ENCODE measurements around the gene RALB. TPM values are rescaled to one million over a fixed set of nuclear protein-coding genes. Genes with fewer than 3 reads are reported as not detected.
A peak's percentile ranks its signal among the peaks of the same experiment; 100 is the strongest.

Gene RALB
- total RNA-seq, 1 donor from 2014 or later: 65.9 TPM

GRCh38 chr2:120219291-120219690 lies 33.4 kb upstream of the RALB start:
- DNase-seq (no peak), ATAC-seq (no peak)
- H3K27ac ChIP-seq: no peak overlapping the region
- no peaks in the 10 kb centered on the region for H3K27me3 ChIP-seq
- intact Hi-C loops (cut with DNase I): no loop called here
- no peaks in the 10 kb centered on the region for H3K36me3 ChIP-seq
- no peak overlapping the region for H3K4me3 ChIP-seq
- no peak for TF ChIP-seq CTCF (IDR thresholded peaks at IDR 0.05)
- peaks cover 30% of the 10 kb centered on the region for H3K4me1 ChIP-seq
- H3K9me3 ChIP-seq: no peaks in the 10 kb centered on the region

GRCh38 chr2:120219766-120220165 lies 32.9 kb upstream of the RALB start:
- Histone ChIP-seq H3K27ac (no peak overlapping the region), H3K27me3 (no peaks in the 10 kb centered on the region), H3K36me3 (no peaks in the 10 kb centered on the region), H3K4me3 (no peak overlapping the region), H3K4me1 (peaks cover 32% of the 10 kb centered on the region), H3K9me3 (no peaks in the 10 kb centered on the region)
- ATAC-seq: no peak
- intact Hi-C loops (cut with DNase I): loop anchor here (10.0 kb wide), 1 partner anchor 95 kb away; no protein-coding TSS in a partner anchor
- no peak for TF ChIP-seq CTCF (IDR thresholded peaks at IDR 0.05)
- no peak for DNase-seq

GRCh38 chr2:120220756-120221155 lies 31.9 kb upstream of the RALB start:
- H3K27me3 ChIP-seq: no peaks in the 10 kb centered on the region
- no peaks in the 10 kb centered on the region for H3K36me3 ChIP-seq
- no peaks in the 10 kb centered on the region for H3K9me3 ChIP-seq
- DNase-seq: no peak
- intact Hi-C loops (cut with DNase I): loop anchor here (10.0 kb wide), 1 partner anchor 94 kb away; no protein-coding TSS in a partner anchor
- no peak for ATAC-seq
- TF ChIP-seq CTCF (IDR thresholded peaks at IDR 0.05): no peak
- H3K4me1 ChIP-seq: peaks cover 32% of the 10 kb centered on the region
- H3K4me3 ChIP-seq: no peak overlapping the region
- no peak overlapping the region for H3K27ac ChIP-seq

GRCh38 chr2:120221616-120222015 lies 31.0 kb upstream of the RALB start:
- Histone ChIP-seq H3K27me3 (no peaks in the 10 kb centered on the region), H3K4me3 (no peak overlapping the region), H3K36me3 (no peaks in the 10 kb centered on the region), H3K9me3 (no peaks in the 10 kb centered on the region), H3K27ac (no peak overlapping the region), H3K4me1 (peaks cover 32% of the 10 kb centered on the region)
- DNase-seq (no peak), ATAC-seq (no peak)
- intact Hi-C loops (cut with DNase I): loop anchor here (10.0 kb wide), 1 partner anchor 93 kb away; no protein-coding TSS in a partner anchor
- no peak for TF ChIP-seq CTCF (IDR thresholded peaks at IDR 0.05)

- Histone ChIP-seq H3K27me3 (no peaks in the 10 kb centered on the region), H3K4me1 (peaks cover 32% of the 10 kb centered on the region), H3K9me3 (no peaks in the 10 kb centered on the region), H3K4me3 (peak overlapping the region; percentile 77), H3K36me3 (no peaks in the 10 kb centered on the region), H3K27ac (peak overlapping the region; percentile 98)
- ATAC-seq: no peak
- no peak for TF ChIP-seq CTCF (IDR thresholded peaks at IDR 0.05)
- no peak for DNase-seq
- intact Hi-C loops (cut with DNase I): loop anchor here (10.0 kb wide), 1 partner anchor 92 kb away; no protein-coding TSS in a partner anchor
Observed at GRCh38 chr2:120222186-120223033, 30.2 kb upstream of the RALB start.

All from upper lobe of right lung (tissue), 1 donor.